Measurements from ENCODE around the gene PSTPIP1. TPM values are rescaled to one million over a fixed set of nuclear protein-coding genes. Genes with fewer than 3 reads are reported as not detected.

Gene PSTPIP1
- total RNA-seq, 1 donor, result 55.7 TPM

- Histone ChIP-seq H3K9me3 (ENCODE audit: low read depth, low read length) (no peaks in the 10 kb centered on the region), H3K27me3 (ENCODE audit: insufficient read depth, low read length) (no peaks in the 10 kb centered on the region), H3K4me1 (ENCODE audit: insufficient read depth, low read length) (peaks cover 97% of the 10 kb centered on the region), H3K4me3 (ENCODE audit: low read length) (no peak overlapping the region)
Measured at GRCh38 chr15:76987896-76988860, 6.7 kb upstream of the PSTPIP1 start.

- H3K27me3 ChIP-seq (ENCODE audit: insufficient read depth, low read length), result no peaks in the 10 kb centered on the region
- no peak overlapping the region for H3K4me3 ChIP-seq (ENCODE audit: low read length)
- H3K4me1 ChIP-seq (ENCODE audit: insufficient read depth, low read length), result peaks cover 97% of the 10 kb centered on the region
- H3K9me3 ChIP-seq (ENCODE audit: low read depth, low read length), result no peaks in the 10 kb centered on the region
Measured at GRCh38 chr15:76988867-76989780, 5.8 kb upstream of the PSTPIP1 start.

DNA sequence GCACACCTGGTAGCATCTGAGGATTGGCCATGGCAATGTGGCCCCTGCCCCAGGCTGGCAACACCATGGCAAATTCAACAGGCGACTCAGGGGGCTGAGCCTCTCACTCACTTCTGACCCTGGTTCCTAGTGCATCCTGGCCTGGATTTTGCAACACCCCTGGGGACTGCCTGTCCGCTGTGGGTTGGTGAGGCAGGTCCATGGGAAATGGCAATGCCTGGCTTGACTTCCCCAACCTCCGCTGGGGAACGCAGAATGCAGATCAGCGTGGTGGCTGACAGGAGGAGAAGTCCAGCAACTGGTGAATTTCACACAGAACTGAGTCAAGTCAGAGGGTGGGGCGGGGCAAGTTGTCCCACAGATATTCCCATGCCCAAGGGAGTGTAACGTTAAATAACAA lies 3.9 kb upstream of the PSTPIP1 start:
- Histone ChIP-seq H3K4me3 (ENCODE audit: low read length) (no peak overlapping the region), H3K4me1 (ENCODE audit: insufficient read depth, low read length) (peaks cover 95% of the 10 kb centered on the region)

GRCh38 chr15:76991741-76992645 lies 2.9 kb upstream of the PSTPIP1 start:
- H3K9me3 ChIP-seq (ENCODE audit: low read depth, low read length), result no peaks in the 10 kb centered on the region
- H3K4me3 ChIP-seq (ENCODE audit: low read length), result no peak overlapping the region
- peaks cover 96% of the 10 kb centered on the region for H3K4me1 ChIP-seq (ENCODE audit: insufficient read depth, low read length)
- no peaks in the 10 kb centered on the region for H3K27me3 ChIP-seq (ENCODE audit: insufficient read depth, low read length)

More for the DNA sequence above, 3.9 kb upstream of the PSTPIP1 start:
- Histone ChIP-seq H3K9me3 (ENCODE audit: low read depth, low read length) (no peaks in the 10 kb centered on the region), H3K27me3 (ENCODE audit: insufficient read depth, low read length) (no peaks in the 10 kb centered on the region)

- Histone ChIP-seq H3K4me3 (ENCODE audit: low read length) (no peak overlapping the region), H3K27me3 (ENCODE audit: insufficient read depth, low read length) (no peaks in the 10 kb centered on the region), H3K4me1 (ENCODE audit: insufficient read depth, low read length) (peaks cover 96% of the 10 kb centered on the region), H3K9me3 (ENCODE audit: low read depth, low read length) (no peaks in the 10 kb centered on the region)
Measured at GRCh38 chr15:76993114-76993725, 1.7 kb upstream of the PSTPIP1 start.

DNA sequence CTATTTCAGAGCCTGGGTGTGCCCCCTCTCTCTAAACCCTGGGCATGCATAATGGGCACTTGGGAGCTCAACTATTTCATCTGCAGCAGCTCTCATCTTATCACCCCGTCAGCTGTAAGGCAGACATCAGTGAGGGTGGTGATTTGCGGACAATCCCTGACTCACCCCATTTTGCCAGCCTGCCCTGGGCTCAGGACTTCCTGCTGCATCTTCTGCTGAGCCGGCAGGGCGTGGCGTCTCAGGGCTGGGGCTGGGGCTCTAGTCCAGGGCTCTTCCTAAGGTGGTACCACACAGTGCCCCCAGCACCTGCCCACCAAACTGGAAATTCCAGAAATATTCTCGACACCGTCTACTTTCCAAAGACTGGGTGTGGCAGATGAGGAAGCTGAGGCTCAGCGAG lies 925 bp upstream of the PSTPIP1 start:
- no peaks in the 10 kb centered on the region for H3K9me3 ChIP-seq (ENCODE audit: low read depth, low read length)
- H3K4me3 ChIP-seq (ENCODE audit: low read length), result no peak overlapping the region
- no peaks in the 10 kb centered on the region for H3K27me3 ChIP-seq (ENCODE audit: insufficient read depth, low read length)
- peaks cover 96% of the 10 kb centered on the region for H3K4me1 ChIP-seq (ENCODE audit: insufficient read depth, low read length)

DNA sequence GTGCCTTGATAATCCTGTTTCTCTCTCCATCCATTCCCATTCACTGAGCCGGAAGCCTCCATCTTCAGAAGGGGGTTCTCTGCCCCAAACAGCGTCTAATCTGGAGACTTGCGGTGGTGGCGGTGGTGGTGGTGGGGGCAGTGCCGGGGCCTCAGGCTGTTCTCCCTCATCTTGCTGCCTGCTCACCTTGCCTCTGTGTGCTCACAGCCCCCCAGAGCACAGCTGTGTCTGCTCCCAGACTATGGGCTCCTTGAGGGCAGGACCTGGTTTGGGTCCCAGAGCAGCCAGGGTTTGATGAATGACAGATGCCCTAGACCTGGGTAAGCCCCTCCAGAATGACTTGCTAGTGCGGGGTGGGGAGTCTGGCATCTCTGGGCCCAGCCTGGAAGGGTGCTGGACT lies 430 bp upstream of the PSTPIP1 start:
- H3K9me3 ChIP-seq (ENCODE audit: low read depth, low read length), result no peaks in the 10 kb centered on the region
- peaks cover 96% of the 10 kb centered on the region for H3K4me1 ChIP-seq (ENCODE audit: insufficient read depth, low read length)
- no peaks in the 10 kb centered on the region for H3K27me3 ChIP-seq (ENCODE audit: insufficient read depth, low read length)
- no peak overlapping the region for H3K4me3 ChIP-seq (ENCODE audit: low read length)

DNA sequence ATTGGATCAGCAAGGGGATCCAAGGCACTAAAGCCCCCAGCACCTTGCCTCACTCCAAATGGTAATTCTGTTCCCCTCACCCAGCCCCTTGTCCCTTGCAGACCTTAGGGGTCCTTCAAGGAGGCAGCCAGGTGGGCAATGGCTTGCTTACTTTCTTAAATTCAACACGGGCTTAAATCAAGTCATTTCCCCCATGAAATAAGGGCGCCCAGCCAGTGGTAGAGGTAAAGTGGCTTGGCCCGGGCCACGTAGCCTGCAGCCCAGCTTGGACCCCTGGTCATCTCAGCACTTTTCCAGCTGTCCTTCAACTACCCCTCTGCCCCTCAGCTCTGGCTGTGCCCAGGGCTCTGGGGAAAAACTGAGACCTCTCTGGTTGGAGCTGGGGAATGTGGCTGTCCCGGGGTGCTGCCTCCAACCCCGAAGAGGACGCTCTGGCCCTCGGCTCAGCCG lies 1.2 kb downstream of the PSTPIP1 start:
- Histone ChIP-seq H3K4me3 (ENCODE audit: low read length) (peak overlapping the region; percentile 58), H3K27me3 (ENCODE audit: insufficient read depth, low read length) (no peaks in the 10 kb centered on the region), H3K4me1 (ENCODE audit: insufficient read depth, low read length) (peaks cover 97% of the 10 kb centered on the region), H3K9me3 (ENCODE audit: low read depth, low read length) (no peaks in the 10 kb centered on the region)

DNA sequence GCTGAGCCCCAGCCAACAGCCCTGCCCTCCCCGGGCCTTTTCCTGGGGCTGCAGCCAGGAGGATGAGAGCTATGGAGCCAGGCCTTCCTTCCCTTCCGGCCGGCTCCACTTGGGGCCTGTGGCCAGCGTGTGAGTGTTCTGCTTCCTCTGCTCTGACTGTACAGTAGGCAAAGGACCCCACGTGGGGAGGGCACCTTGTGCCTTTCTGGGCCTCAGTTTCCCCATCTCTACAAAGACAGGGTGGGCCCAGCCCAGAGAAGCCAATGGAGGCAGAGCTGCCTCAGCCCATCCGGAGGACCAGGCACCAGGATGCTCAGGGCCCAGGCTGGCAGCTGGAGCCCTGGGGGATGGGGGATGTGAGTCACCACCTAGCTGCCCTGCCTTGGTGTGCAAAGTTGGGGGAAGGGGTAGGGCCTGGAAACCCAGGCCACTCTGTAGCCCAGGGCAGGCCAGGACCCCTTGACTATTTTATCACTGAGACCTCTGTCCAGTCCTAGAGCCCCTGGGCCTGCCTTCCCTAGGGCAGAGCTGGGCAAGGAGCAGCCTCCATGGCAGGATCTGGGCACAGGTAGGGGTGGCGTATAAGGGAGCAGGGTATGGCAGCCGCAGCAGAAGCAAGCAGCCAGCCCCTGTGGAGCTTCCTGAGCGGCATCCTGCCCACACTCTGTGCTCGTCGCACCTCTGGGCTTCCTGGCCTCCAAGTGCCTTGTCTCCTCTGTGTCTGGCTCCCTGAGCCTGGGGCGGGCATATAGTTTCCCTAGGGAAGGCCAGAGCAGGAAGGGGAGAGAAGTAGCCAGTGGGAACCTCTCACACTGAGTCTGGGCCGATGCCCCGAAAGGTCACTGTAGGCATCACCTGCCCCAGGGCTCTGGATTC lies 1.8 kb downstream of the PSTPIP1 start:
- Histone ChIP-seq H3K9me3 (ENCODE audit: low read depth, low read length) (no peaks in the 10 kb centered on the region), H3K4me3 (ENCODE audit: low read length) (peak overlapping the region; percentile 58), H3K4me1 (ENCODE audit: insufficient read depth, low read length) (peaks cover 97% of the 10 kb centered on the region), H3K27me3 (ENCODE audit: insufficient read depth, low read length) (no peaks in the 10 kb centered on the region)

- Histone ChIP-seq H3K9me3 (ENCODE audit: low read depth, low read length) (no peaks in the 10 kb centered on the region), H3K27me3 (ENCODE audit: insufficient read depth, low read length) (no peaks in the 10 kb centered on the region), H3K4me1 (ENCODE audit: insufficient read depth, low read length) (peaks cover 97% of the 10 kb centered on the region), H3K4me3 (ENCODE audit: low read length) (no peak overlapping the region)
Measured at GRCh38 chr15:76998663-76999285, 3.8 kb downstream of the PSTPIP1 start.

- no peak overlapping the region for H3K4me3 ChIP-seq (ENCODE audit: low read length)
- H3K27me3 ChIP-seq (ENCODE audit: insufficient read depth, low read length), result no peaks in the 10 kb centered on the region
- no peaks in the 10 kb centered on the region for H3K9me3 ChIP-seq (ENCODE audit: low read depth, low read length)
- peaks cover 97% of the 10 kb centered on the region for H3K4me1 ChIP-seq (ENCODE audit: insufficient read depth, low read length)
Measured at GRCh38 chr15:76999996-77000395, 5.1 kb downstream of the PSTPIP1 start.

DNA sequence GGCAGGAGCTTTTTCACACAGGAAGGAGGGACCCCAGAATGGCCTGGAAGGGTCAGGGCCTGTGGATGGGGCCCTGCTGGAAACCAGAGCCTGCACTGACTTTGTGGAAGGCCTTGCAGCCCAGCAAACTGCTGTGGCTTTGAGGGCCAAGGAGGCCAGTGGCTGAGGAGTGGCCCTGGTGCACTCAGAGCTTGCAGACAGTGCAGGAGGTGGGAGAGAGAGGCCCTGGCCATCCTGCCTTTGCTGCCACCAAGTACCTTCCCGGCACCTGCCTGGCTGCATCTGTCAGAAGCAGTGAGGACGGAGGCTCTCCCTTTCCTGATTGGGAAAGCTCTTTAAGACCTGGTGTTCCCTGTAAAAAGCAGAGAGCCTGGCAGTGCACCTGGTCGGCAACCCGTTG lies 6.4 kb downstream of the PSTPIP1 start:
- Histone ChIP-seq H3K4me3 (ENCODE audit: low read length) (no peak overlapping the region), H3K27me3 (ENCODE audit: insufficient read depth, low read length) (no peaks in the 10 kb centered on the region), H3K9me3 (ENCODE audit: low read depth, low read length) (no peaks in the 10 kb centered on the region), H3K4me1 (ENCODE audit: insufficient read depth, low read length) (peaks cover 96% of the 10 kb centered on the region)

- no peak overlapping the region for H3K4me3 ChIP-seq (ENCODE audit: low read length)
- H3K4me1 ChIP-seq (ENCODE audit: insufficient read depth, low read length), result peaks cover 95% of the 10 kb centered on the region
- H3K9me3 ChIP-seq (ENCODE audit: low read depth, low read length), result no peaks in the 10 kb centered on the region
- H3K27me3 ChIP-seq (ENCODE audit: insufficient read depth, low read length), result no peaks in the 10 kb centered on the region
Measured at GRCh38 chr15:77001966-77002365, 7.0 kb downstream of the PSTPIP1 start.

Measured in mononuclear cell (primary cell).